H9 (cell line): ENCODE data around the gene PLS3. TPM values are rescaled to one million over a fixed set of nuclear protein-coding genes. Genes with fewer than 3 reads are reported as not detected.

Experiments
- DNase-seq: peaks from one replicate; pipeline ENCODE4 v3.0.0-alpha.2; 2017
- H2AFZ ChIP-seq: one replicate; pipeline ENCODE4 v1.6.1; 2013; ENCODE audit warnings: mild to moderate bottlenecking, low read length, control low read depth, moderate library complexity
- H2AK5ac ChIP-seq: 2 replicates; pipeline ENCODE4 v1.6.1; 2013; ENCODE audit warnings: low read length, control low read depth, mixed read lengths; ENCODE audit not compliant: insufficient read length
- H2BK120ac ChIP-seq: one replicate; pipeline ENCODE4 v1.6.1; 2013; ENCODE audit warnings: low read depth, mild to moderate bottlenecking, low read length, control low read depth, inconsistent platforms; ENCODE audit not compliant: poor library complexity, severe bottlenecking
- H2BK12ac ChIP-seq: 2 replicates; pipeline ENCODE4 v1.6.1; 2013; ENCODE audit warnings: low read length, control low read depth, mixed read lengths, low read depth; ENCODE audit not compliant: insufficient read length
- H2BK15ac ChIP-seq: 2 replicates; pipeline ENCODE4 v1.6.1; 2013; ENCODE audit warnings: low read depth, low read length, control low read depth
- H2BK20ac ChIP-seq: one replicate; pipeline ENCODE4 v1.6.1; 2013; ENCODE audit warnings: low read depth, mild to moderate bottlenecking, low read length, control low read depth, inconsistent platforms; ENCODE audit not compliant: poor library complexity, severe bottlenecking
- H2BK5ac ChIP-seq: 2 replicates; pipeline ENCODE4 v1.6.1; 2013; ENCODE audit warnings: low read length, control low read depth, mixed read lengths; ENCODE audit not compliant: insufficient read length
- H3K14ac ChIP-seq: 2 replicates; pipeline ENCODE4 v1.6.1; 2013; ENCODE audit warnings: low read length, control low read depth; ENCODE audit not compliant: insufficient read depth
- H3K18ac ChIP-seq: 2 replicates; pipeline ENCODE4 v1.6.1; 2013; ENCODE audit warnings: low read depth, mild to moderate bottlenecking, mixed read lengths, low read length, control low read depth; ENCODE audit not compliant: insufficient read length
- H3K23ac ChIP-seq: 2 replicates; pipeline ENCODE4 v1.6.1; 2013; ENCODE audit warnings: low read length, control low read depth, mixed read lengths, low read depth; ENCODE audit not compliant: insufficient read length
- H3K23me2 ChIP-seq: 2 replicates; pipeline ENCODE4 v1.6.1; 2013; ENCODE audit warnings: low read depth, mild to moderate bottlenecking, mixed read lengths, low read length, control low read depth; ENCODE audit not compliant: insufficient read length, poor library complexity, severe bottlenecking
- H3K27ac ChIP-seq: 2 replicates; pipeline ENCODE4 v1.5.1; 2013; ENCODE audit warnings: low read length, control low read depth, mixed read lengths, low read depth; ENCODE audit not compliant: insufficient read length
- H3K27me3 ChIP-seq: 2 replicates; pipeline ENCODE4 v1.6.1; 2013; ENCODE audit warnings: low read length, control low read depth, inconsistent platforms; ENCODE audit not compliant: insufficient read depth
- H3K4ac ChIP-seq: 2 replicates; pipeline ENCODE4 v1.6.1; 2013; ENCODE audit warnings: low read depth, mild to moderate bottlenecking, control low read depth, inconsistent platforms, low read length, moderate library complexity
- H3K4me1 ChIP-seq: 2 replicates; pipeline ENCODE4 v1.6.1; 2013; ENCODE audit warnings: low read length, control low read depth, inconsistent platforms; ENCODE audit not compliant: insufficient read depth
- H3K4me2 ChIP-seq: 2 replicates; pipeline ENCODE4 v1.6.1; 2013; ENCODE audit warnings: low read length, control low read depth, mixed read lengths; ENCODE audit not compliant: insufficient read length, insufficient read depth
- H3K56ac ChIP-seq: 2 replicates; pipeline ENCODE4 v1.6.1; 2013; ENCODE audit warnings: low read depth, mild to moderate bottlenecking, mixed read lengths, low read length, control low read depth; ENCODE audit not compliant: insufficient read length
- H3K79me1 ChIP-seq: 2 replicates; pipeline ENCODE4 v1.6.1; 2013; ENCODE audit warnings: low read depth, mild to moderate bottlenecking, moderate library complexity, low read length, control low read depth, inconsistent platforms; ENCODE audit not compliant: insufficient read depth, poor library complexity, severe bottlenecking
- H3K79me2 ChIP-seq: 2 replicates; pipeline ENCODE4 v1.6.1; 2013; ENCODE audit warnings: low read length, control low read depth, inconsistent platforms; ENCODE audit not compliant: insufficient read depth
- H3K9ac ChIP-seq: 2 replicates; pipeline ENCODE4 v1.6.1; 2013; ENCODE audit warnings: low read length, control low read depth, mixed read lengths; ENCODE audit not compliant: insufficient read length; ENCODE audit errors: extremely low read depth
- H3K9me3 ChIP-seq: one replicate; pipeline ENCODE4 v1.6.1; 2013; ENCODE audit warnings: low read depth, low read length, inconsistent platforms; ENCODE audit not compliant: control insufficient read depth
- H3T11ph ChIP-seq: one replicate; pipeline ENCODE4 v1.6.1; 2013; ENCODE audit warnings: mild to moderate bottlenecking, low read length, control low read depth, inconsistent platforms
- H4K20me1 ChIP-seq: one replicate; pipeline ENCODE4 v1.6.1; 2013; ENCODE audit not compliant: control insufficient read depth, insufficient read length, insufficient read depth
- H4K5ac ChIP-seq: 2 replicates; pipeline ENCODE4 v1.6.1; 2013; ENCODE audit warnings: low read depth, mild to moderate bottlenecking, mixed read lengths, low read length, control low read depth; ENCODE audit not compliant: insufficient read length
- H4K8ac ChIP-seq: replicated peaks from 2 replicates; pipeline ENCODE4 v1.6.1; 2013; ENCODE audit warnings: low read length, control low read depth, mixed read lengths, low read depth; ENCODE audit not compliant: insufficient read length
- H4K91ac ChIP-seq: 2 replicates; pipeline ENCODE4 v1.6.1; 2013; ENCODE audit warnings: low read depth, mild to moderate bottlenecking, moderate library complexity, mixed read lengths, low read length, control low read depth; ENCODE audit not compliant: insufficient read length
- H3K27ac Mint-ChIP-seq, 3 experiments: 2 replicates in 2 of 3; 3 replicates in 1 of 3; pipeline ENCODE4 v1.8.0; 2020 to 2021; ENCODE audit warnings: mixed read lengths in 3 of 3, mild to moderate bottlenecking in 1 of 3, moderate library complexity in 1 of 3
- H3K27me3 Mint-ChIP-seq: 2 replicates; pipeline ENCODE4 v1.8.0; 2021; ENCODE audit warnings: low read depth, mild to moderate bottlenecking, moderate library complexity, mixed read lengths
- H3K36me3 Mint-ChIP-seq, 3 experiments: 2 replicates in 2 of 3; 3 replicates in 1 of 3; pipeline ENCODE4 v1.8.0; 2020 to 2021; ENCODE audit warnings: low read depth in 3 of 3, mixed read lengths in 3 of 3; ENCODE audit not compliant: insufficient read depth in 1 of 3
- H3K4me1 Mint-ChIP-seq, 2 experiments: 2 replicates each; pipeline ENCODE4 v1.8.0; 2020; ENCODE audit warnings: mixed read lengths in 2 of 2
- H3K4me3 Mint-ChIP-seq, 2 experiments: 2 replicates in 1 of 2; 3 replicates in 1 of 2; pipeline ENCODE4 v1.8.0; 2020 to 2021; ENCODE audit warnings: mild to moderate bottlenecking in 2 of 2, mixed read lengths in 2 of 2, moderate library complexity in 1 of 2
- H3K9me3 Mint-ChIP-seq, 2 experiments: 2 replicates in 1 of 2; 3 replicates in 1 of 2; pipeline ENCODE4 v1.8.0; 2020; ENCODE audit warnings: mild to moderate bottlenecking in 2 of 2, mixed read lengths in 2 of 2, moderate library complexity in 1 of 2
- WGBS: extraction: QIAGEN DNeasy Blood & Tissue Kit; methylation state at CpG from one replicate; pipeline ENCODE4 v1.1.7; 2013; ENCODE audit warnings: missing lambda C conversion rate, low lambda C conversion rate, mixed read lengths; ENCODE audit not compliant: insufficient read length; ENCODE audit errors: extremely low coverage; 5-methylcytosine and 5-hydroxymethylcytosine counted together
- total RNA-seq: library from RNA; stranded (reverse); gene quantifications from 2 replicates; pipeline ENCODE4 v1.2.1, GENCODE V29; 2021
- TF ChIP-seq, protein P1 (sequence below): fragments of 200-600 bp; sonication (generic); conservative IDR thresholded peaks from 3 replicates; pipeline ENCODE4 v1.8.0; 2021; ENCODE audit warnings: antibody characterized with exemption, mild to moderate bottlenecking

Gene PLS3
- total RNA-seq, 1 experiment from 2014 or later, result 315 TPM

DNA sequence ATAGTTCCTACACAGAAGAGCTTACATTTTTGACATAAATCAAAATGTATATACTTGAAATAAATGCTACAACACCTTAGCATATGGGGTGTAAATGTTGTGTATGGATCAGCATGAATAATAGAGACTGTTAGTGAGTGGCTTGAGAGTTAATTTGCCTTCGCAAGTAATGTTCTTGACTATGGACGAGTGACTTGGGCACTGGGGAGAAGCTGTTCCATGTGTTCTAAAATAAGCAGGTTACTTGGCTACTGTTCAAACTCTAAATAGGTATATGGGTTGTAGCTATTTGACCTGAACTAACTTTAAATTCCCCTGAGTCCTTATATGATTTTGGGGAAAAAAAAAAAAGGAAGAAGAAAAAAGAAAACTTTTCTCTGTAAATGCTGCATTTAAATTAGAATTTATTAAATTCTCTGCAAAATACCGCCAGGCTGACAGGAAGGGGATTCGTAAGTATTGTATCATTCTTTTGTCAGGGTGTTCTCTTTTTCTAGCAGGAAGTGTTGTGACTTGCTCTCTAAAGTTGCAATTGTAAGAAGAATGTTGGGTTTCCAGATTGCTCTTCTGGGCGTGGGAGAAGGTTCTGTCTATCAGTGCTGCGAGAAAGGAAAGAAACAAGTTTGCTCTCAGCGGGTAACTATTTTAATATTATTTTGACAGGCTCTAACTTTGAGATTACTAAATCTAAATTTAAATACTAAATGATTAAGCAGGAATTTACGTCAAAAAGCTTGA lies 32.2 kb downstream of the PLS3 start:
- peaks cover 59% of the 10 kb centered on the region in 2 experiments for H3K4me1 Mint-ChIP-seq
- Histone ChIP-seq H3K4me2 (no peak overlapping the region), H3K4ac (no peak overlapping the region), H3K18ac (no peak overlapping the region), H4K8ac (no peak overlapping the region), H2BK5ac (no peak overlapping the region), H3K9me3 (no peaks in the 10 kb centered on the region), H4K91ac (no peak overlapping the region), H3K23ac (no peak overlapping the region), H3K27ac (no peak overlapping the region), H2BK12ac (no peak overlapping the region), H3K79me1 (peaks cover 4% of the 10 kb centered on the region), H3K23me2 (no peaks in the 10 kb centered on the region), H3K27me3 (no peaks in the 10 kb centered on the region), H2BK20ac (no peak overlapping the region), H3K9ac (no peak overlapping the region), H3K79me2 (peaks cover 3% of the 10 kb centered on the region; the same call in 1 of the 2 replicates), H4K20me1 (no peaks in the 10 kb centered on the region), H2BK15ac (no peak overlapping the region), H3T11ph (no peak overlapping the region), H2AFZ (no peak overlapping the region), H3K14ac (no peak overlapping the region), H2BK120ac (no peak overlapping the region), H3K4me1 (peaks cover 2% of the 10 kb centered on the region; the same call in 1 of the 2 replicates), H3K56ac (no peak overlapping the region), H2AK5ac (no peak overlapping the region), H4K5ac (no peak overlapping the region)
- peak overlapping the region; percentile 78 to 91 (median 88); a peak in 6 of 7 replicates for H3K27ac Mint-ChIP-seq
- H3K4me3 Mint-ChIP-seq, result no peak overlapping the region; a peak in 1 of 5 replicates
- no peaks in the 10 kb centered on the region for H3K9me3 Mint-ChIP-seq
- peaks cover 2 to 21% (median 16%) of the 10 kb centered on the region in 3 experiments; a peak in 5 of 7 replicates for H3K36me3 Mint-ChIP-seq
- no peak for DNase-seq
- TF ChIP-seq, protein P1, sequence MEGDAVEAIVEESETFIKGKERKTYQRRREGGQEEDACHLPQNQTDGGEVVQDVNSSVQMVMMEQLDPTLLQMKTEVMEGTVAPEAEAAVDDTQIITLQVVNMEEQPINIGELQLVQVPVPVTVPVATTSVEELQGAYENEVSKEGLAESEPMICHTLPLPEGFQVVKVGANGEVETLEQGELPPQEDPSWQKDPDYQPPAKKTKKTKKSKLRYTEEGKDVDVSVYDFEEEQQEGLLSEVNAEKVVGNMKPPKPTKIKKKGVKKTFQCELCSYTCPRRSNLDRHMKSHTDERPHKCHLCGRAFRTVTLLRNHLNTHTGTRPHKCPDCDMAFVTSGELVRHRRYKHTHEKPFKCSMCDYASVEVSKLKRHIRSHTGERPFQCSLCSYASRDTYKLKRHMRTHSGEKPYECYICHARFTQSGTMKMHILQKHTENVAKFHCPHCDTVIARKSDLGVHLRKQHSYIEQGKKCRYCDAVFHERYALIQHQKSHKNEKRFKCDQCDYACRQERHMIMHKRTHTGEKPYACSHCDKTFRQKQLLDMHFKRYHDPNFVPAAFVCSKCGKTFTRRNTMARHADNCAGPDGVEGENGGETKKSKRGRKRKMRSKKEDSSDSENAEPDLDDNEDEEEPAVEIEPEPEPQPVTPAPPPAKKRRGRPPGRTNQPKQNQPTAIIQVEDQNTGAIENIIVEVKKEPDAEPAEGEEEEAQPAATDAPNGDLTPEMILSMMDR, result no peak
- no CpG with 5 or more reads among the region's 8 CpGs for WGBS
- H3K27me3 Mint-ChIP-seq, result no peaks in the 10 kb centered on the region
